WTC11 (cell line): Measurements from ENCODE around the gene TMEM59.

Experiments
- AFF4 ChIP-seq: sonication (generic); formaldehyde crosslinking; IDR thresholded peaks from 2 replicates; pipeline ENCODE4 v1.8.1; 2023; ENCODE audit warnings: mild to moderate bottlenecking, missing genetic modification reagents, borderline replicate concordance
- ATF2 ChIP-seq: sonication (generic); formaldehyde crosslinking; IDR thresholded peaks from 2 replicates; pipeline ENCODE4 v1.8.1; 2022; ENCODE audit warnings: low read depth, missing genetic modification reagents, borderline replicate concordance
- CDX4 ChIP-seq: fragments of 250-450 bp; sonication (Bioruptor Pico); IDR thresholded peaks from 2 replicates; pipeline ENCODE4 v1.9.0; 2021; ENCODE audit warnings: moderate library complexity, mild to moderate bottlenecking, inconsistent platforms, borderline replicate concordance
- CTCF ChIP-seq: fragments of 200-600 bp; IDR thresholded peaks from 2 replicates; pipeline ENCODE4 v1.8.0; 2022; ENCODE audit warnings: antibody characterized with exemption
- MAX ChIP-seq: sonication (generic); formaldehyde crosslinking; IDR thresholded peaks from 2 replicates; pipeline ENCODE4 v1.8.0; 2022; ENCODE audit warnings: mild to moderate bottlenecking, missing genetic modification reagents
- NR3C1 ChIP-seq: sonication (generic); formaldehyde crosslinking; conservative IDR thresholded peaks from 2 replicates; pipeline ENCODE4 v1.8.1; 2023; ENCODE audit warnings: low read depth, mild to moderate bottlenecking, missing genetic modification reagents
- STAT6 ChIP-seq: sonication (generic); formaldehyde crosslinking; conservative IDR thresholded peaks from 2 replicates; pipeline ENCODE4 v1.8.1; 2023; ENCODE audit warnings: mild to moderate bottlenecking, low read depth, missing genetic modification reagents, moderate library complexity
- TP53 ChIP-seq: sonication (generic); formaldehyde crosslinking; IDR thresholded peaks from 2 replicates; pipeline ENCODE4 v1.8.1; 2023; ENCODE audit warnings: mild to moderate bottlenecking, missing genetic modification reagents
- ZNF317 ChIP-seq: sonication (generic); formaldehyde crosslinking; IDR thresholded peaks from 2 replicates; pipeline ENCODE4 v1.8.1; 2023; ENCODE audit warnings: low read depth, mild to moderate bottlenecking, moderate library complexity, missing genetic modification reagents, borderline replicate concordance

- no peak for TF ChIP-seq CTCF
- TF ChIP-seq NR3C1 (CRISPR knock-in tag): no peak
- no peak for TF ChIP-seq ZNF317 (CRISPR knock-in tag)
- TF ChIP-seq MAX (CRISPR knock-in tag): no peak
- no peak for TF ChIP-seq AFF4 (CRISPR knock-in tag)
- TF ChIP-seq TP53 (CRISPR knock-in tag): no peak
- TF ChIP-seq ATF2 (CRISPR knock-in tag): no peak
- no peak for TF ChIP-seq CDX4 (CRISPR knock-in tag)
- TF ChIP-seq STAT6 (CRISPR knock-in tag): no peak
These were observed 7.5 kb downstream of the TMEM59 start for GRCh38 chr1:54045496-54045895.
